ENCODE results near the gene PRKAA1.
"Not testable (repeated sequence)": the region's sequence is repeated elsewhere in the genome, so short reads cannot be mapped to it uniquely, and the experiment has no call there.

DNA sequence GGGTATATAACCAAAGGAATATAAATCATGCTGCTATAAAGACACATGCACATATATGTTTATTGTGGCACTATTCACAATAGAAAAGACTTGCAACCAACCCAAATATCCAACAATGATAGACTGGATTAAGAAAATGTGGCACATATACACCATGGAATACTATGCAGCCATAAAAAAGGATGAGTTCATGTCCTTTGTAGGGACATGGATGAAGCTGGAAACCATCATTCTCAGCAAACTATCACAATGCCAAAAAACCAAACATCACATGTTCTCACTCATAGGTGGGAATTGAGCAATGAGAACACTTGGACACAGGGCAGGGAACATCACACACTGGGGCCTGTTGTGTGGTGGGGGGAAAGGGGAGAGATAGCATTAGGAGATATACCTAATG, 87.6 kb downstream of the PRKAA1 start:
- TF ChIP-seq, protein P1, sequence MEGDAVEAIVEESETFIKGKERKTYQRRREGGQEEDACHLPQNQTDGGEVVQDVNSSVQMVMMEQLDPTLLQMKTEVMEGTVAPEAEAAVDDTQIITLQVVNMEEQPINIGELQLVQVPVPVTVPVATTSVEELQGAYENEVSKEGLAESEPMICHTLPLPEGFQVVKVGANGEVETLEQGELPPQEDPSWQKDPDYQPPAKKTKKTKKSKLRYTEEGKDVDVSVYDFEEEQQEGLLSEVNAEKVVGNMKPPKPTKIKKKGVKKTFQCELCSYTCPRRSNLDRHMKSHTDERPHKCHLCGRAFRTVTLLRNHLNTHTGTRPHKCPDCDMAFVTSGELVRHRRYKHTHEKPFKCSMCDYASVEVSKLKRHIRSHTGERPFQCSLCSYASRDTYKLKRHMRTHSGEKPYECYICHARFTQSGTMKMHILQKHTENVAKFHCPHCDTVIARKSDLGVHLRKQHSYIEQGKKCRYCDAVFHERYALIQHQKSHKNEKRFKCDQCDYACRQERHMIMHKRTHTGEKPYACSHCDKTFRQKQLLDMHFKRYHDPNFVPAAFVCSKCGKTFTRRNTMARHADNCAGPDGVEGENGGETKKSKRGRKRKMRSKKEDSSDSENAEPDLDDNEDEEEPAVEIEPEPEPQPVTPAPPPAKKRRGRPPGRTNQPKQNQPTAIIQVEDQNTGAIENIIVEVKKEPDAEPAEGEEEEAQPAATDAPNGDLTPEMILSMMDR (conservative IDR thresholded peaks at IDR 0.05; ENCODE audit: low read depth, low read length): not testable (repeated sequence)
- TF ChIP-seq EZH2 (IDR thresholded peaks at IDR 0.05; ENCODE audit: low read length, unreplicated experiment): not testable (repeated sequence)

All from PC-3 (cell line).